Ramos (cell line): ENCODE data around the gene RAPGEF4.

Experiments
- in situ Hi-C: fragments of 300-500 bp; cut with MboI; formaldehyde crosslinking; loops from one replicate; pipeline ENCODE4 v1.14.3; 2022; ENCODE audit warnings: low sequenced_read_pairs; ENCODE audit not compliant: unreplicated experiment

The RAPGEF4 gene

GRCh38 chr2:172985139-172985892, 249.7 kb downstream of the RAPGEF4 start:
- in situ Hi-C loops: no loop called here

- in situ Hi-C loops: no loop called here
Measured at GRCh38 chr2:172986040-172986439, 250.4 kb downstream of the RAPGEF4 start.

GRCh38 chr2:172988728-172989127, 253.1 kb downstream of the RAPGEF4 start:
- in situ Hi-C loops: no loop called here

- in situ Hi-C loops: no loop called here
Measured at GRCh38 chr2:172991031-172991430, 255.4 kb downstream of the RAPGEF4 start.

- in situ Hi-C loops: no loop called here
Measured at GRCh38 chr2:172993139-172993538, 257.5 kb downstream of the RAPGEF4 start.

- in situ Hi-C loops: no loop called here
Measured at GRCh38 chr2:172993931-172994717, 258.5 kb downstream of the RAPGEF4 start.

- in situ Hi-C loops: no loop called here
Measured at GRCh38 chr2:172994864-172995263, 259.2 kb downstream of the RAPGEF4 start.

- in situ Hi-C loops: no loop called here
Measured at GRCh38 chr2:172995323-172996244, 259.9 kb downstream of the RAPGEF4 start.

- in situ Hi-C loops: no loop called here
Measured at GRCh38 chr2:172996387-172996961, 260.8 kb downstream of the RAPGEF4 start.

- in situ Hi-C loops: no loop called here
Measured at GRCh38 chr2:172997031-172997430, 261.4 kb downstream of the RAPGEF4 start.

GRCh38 chr2:172998547-172999272, 263.1 kb downstream of the RAPGEF4 start:
- in situ Hi-C loops: no loop called here

GRCh38 chr2:172999641-173000386, 264.2 kb downstream of the RAPGEF4 start:
- in situ Hi-C loops: no loop called here

GRCh38 chr2:173001664-173002604, 266.3 kb downstream of the RAPGEF4 start:
- in situ Hi-C loops: no loop called here

GRCh38 chr2:173002751-173003541, 267.3 kb downstream of the RAPGEF4 start:
- in situ Hi-C loops: no loop called here

GRCh38 chr2:173008786-173009185, 273.1 kb downstream of the RAPGEF4 start:
- in situ Hi-C loops: no loop called here

- in situ Hi-C loops: no loop called here
Measured at GRCh38 chr2:173010233-173010632, 274.6 kb downstream of the RAPGEF4 start.

- in situ Hi-C loops: no loop called here
Measured at GRCh38 chr2:173016451-173016850, 280.8 kb downstream of the RAPGEF4 start.
